K562 (cell line): Measurements from ENCODE around the gene MRPL41. TPM values are rescaled to one million over a fixed set of nuclear protein-coding genes. Genes with fewer than 3 reads are reported as not detected.

Experiments used
- ATAC-seq: fragments of 200-7000 bp; cut with Tn5 transposase; 3 replicates; pipeline ENCODE4 v1.9.1; 2020; ENCODE audit warnings: moderate library complexity
- BruUV-seq: library from RNA; stranded (reverse); fragments of 400-500 nt; replicated peaks from 2 replicates; lab custom pipeline; 2021; lab: Mats Ljungman, UMichigan
- CTCF ChIA-PET: fragments of 300-600 bp; formaldehyde crosslinking; extraction: SDS; loops from one replicate; lab custom pipeline; 2021; ENCODE audit warnings: low intra/inter-chr PET ratio; lab: Yijun Ruan, JAX
- POLR2A ChIA-PET: fragments of 300-600, 350-650 bp; sonication (Branson Sonifier 250); formaldehyde crosslinking; extraction: SDS; loops from one replicate; lab custom pipeline; 2021; ENCODE audit warnings: antibody characterized with exemption, inconsistent platforms; lab: Yijun Ruan, JAX
- DNase-seq, 4 experiments: peaks; one replicate each; pipeline versions ENCODE4 v3.0.0 to v3.0.0-alpha.2; 2011 to 2018; ENCODE audit warnings: low spot score in 3 of 4, mixed read lengths in 3 of 4; ENCODE audit errors: extremely low read depth in 1 of 4
- FAIRE-seq: peaks from 2 replicates; lab custom pipeline; 2011; peaks lifted over from hg19 to GRCh38; lab: Jason Lieb, UNC
- H2AFZ ChIP-seq: 2 replicates; pipeline ENCODE4 v1.6.0; 2011; ENCODE audit warnings: low read depth, low read length, control low read depth, inconsistent platforms
- H3K27ac ChIP-seq: fragments of 200-600 bp; 3 replicates; pipeline ENCODE4 v1.8.0; 2011; ENCODE audit warnings: low read depth, mild to moderate bottlenecking, control low read depth, inconsistent platforms, low read length, moderate library complexity, mixed read lengths; ENCODE audit errors: extremely low read depth
- H3K27me3 ChIP-seq, 2 experiments: fragments of 300-600 bp in 1 of 2; 2 replicates in 1 of 2; 3 replicates in 1 of 2; pipeline versions ENCODE4 v1.6.0 to v1.8.0; 2011; ENCODE audit warnings: inconsistent platforms in 2 of 2, low read length in 2 of 2, mild to moderate bottlenecking in 1 of 2, mixed read lengths in 1 of 2, moderate library complexity in 1 of 2; ENCODE audit not compliant: control insufficient read depth in 2 of 2, insufficient read depth in 2 of 2
- H3K36me3 ChIP-seq: fragments of 300-600 bp; 3 replicates; pipeline ENCODE4 v1.8.0; 2011; ENCODE audit warnings: mild to moderate bottlenecking, low read length, inconsistent platforms; ENCODE audit not compliant: control insufficient read depth, insufficient read depth
- H3K4me1 ChIP-seq, 2 experiments: fragments of 200-600 bp in 1 of 2; replicated peaks in 1 of 2; 2 replicates in 1 of 2; 3 replicates in 1 of 2; pipeline versions ENCODE4 v1.5.1 to v1.8.0; 2011; ENCODE audit warnings: inconsistent platforms in 2 of 2, low read length in 2 of 2, mild to moderate bottlenecking in 1 of 2, mixed read lengths in 1 of 2, moderate library complexity in 1 of 2; ENCODE audit not compliant: control insufficient read depth in 2 of 2, insufficient read depth in 2 of 2
- H3K4me2 ChIP-seq: 2 replicates; pipeline ENCODE4 v1.6.1; 2011; ENCODE audit warnings: low read length, control low read depth, inconsistent platforms, mixed read lengths; ENCODE audit not compliant: insufficient read depth
- H3K4me3 ChIP-seq: fragments of 200-600 bp; sonication (generic), shearing (Covaris generic); 2 replicates; pipeline ENCODE4 v1.5.1; 2016; ENCODE audit warnings: control low read depth, inconsistent platforms
- H3K79me2 ChIP-seq: fragments of 200-600 bp; 3 replicates; pipeline ENCODE4 v1.8.0; 2011; ENCODE audit warnings: low read length, inconsistent platforms; ENCODE audit not compliant: control insufficient read depth, insufficient read depth
- H3K9ac ChIP-seq, 2 experiments: 2 replicates each; pipeline versions ENCODE4 v1.6.0 to v1.6.1; 2011; ENCODE audit warnings: low read depth in 2 of 2, low read length in 2 of 2, control low read depth in 1 of 2, inconsistent platforms in 1 of 2, mild to moderate bottlenecking in 1 of 2, mixed read lengths in 1 of 2; ENCODE audit not compliant: insufficient read depth in 1 of 2
- H3K9me1 ChIP-seq: one replicate; pipeline ENCODE4 v1.6.0; 2011; ENCODE audit warnings: inconsistent platforms, mild to moderate bottlenecking, low read length, moderate library complexity; ENCODE audit not compliant: control insufficient read depth, insufficient read depth
- H3K9me3 ChIP-seq: replicated peaks from 2 replicates; pipeline ENCODE4 v1.5.1; 2011; ENCODE audit warnings: low read depth, low read length, inconsistent platforms; ENCODE audit not compliant: control insufficient read depth, insufficient read depth
- H4K20me1 ChIP-seq: replicated peaks from 2 replicates; pipeline ENCODE4 v1.6.1; 2011; ENCODE audit warnings: low read length, inconsistent platforms, mixed read lengths; ENCODE audit not compliant: control insufficient read depth, insufficient read depth
- FOXP1 ChIP-seq: sonication (generic); formaldehyde crosslinking; IDR thresholded peaks from 2 replicates; pipeline ENCODE4 v1.8.0; 2022; ENCODE audit warnings: mild to moderate bottlenecking, missing genetic modification reagents
- HNRNPLL ChIP-seq: fragments of 200-400 bp; formaldehyde crosslinking; IDR thresholded peaks from 2 replicates; pipeline ENCODE4 v1.6.1; 2017; ENCODE audit warnings: low read length, low read depth, mild to moderate bottlenecking; ENCODE audit not compliant: poor library complexity, severe bottlenecking
- PHB2 ChIP-seq: fragments of 450-650 bp; IDR thresholded peaks from 2 replicates; pipeline ENCODE4 v1.6.1; 2017; ENCODE audit warnings: low read depth
- PKNOX1 ChIP-seq: fragments of 450-650 bp; IDR thresholded peaks from 2 replicates; pipeline ENCODE4 v1.6.1; 2016
- PTTG1 ChIP-seq: fragments of 450-650 bp; IDR thresholded peaks from 2 replicates; pipeline ENCODE4 v1.6.1; 2016; ENCODE audit warnings: low read depth, mild to moderate bottlenecking, missing genetic modification characterization, missing compliant biosample characterization
- TAF9B ChIP-seq: fragments of 450-650 bp; IDR thresholded peaks from 2 replicates; pipeline ENCODE4 v1.6.1; 2018; ENCODE audit warnings: mild to moderate bottlenecking; ENCODE audit not compliant: partially characterized antibody
- ZNF23 ChIP-seq: fragments of 250-450 bp; sonication (Bioruptor Pico); IDR thresholded peaks from 2 replicates; pipeline ENCODE4 v1.4.0; 2020; ENCODE audit warnings: mild to moderate bottlenecking
- ZNF75A ChIP-seq: fragments of 450-650 bp; formaldehyde crosslinking; IDR thresholded peaks from 2 replicates; pipeline ENCODE4 v1.4.0; 2020; ENCODE audit warnings: mild to moderate bottlenecking
- WGBS: fragments of 100-300 bp; shearing (Covaris generic); methylation state at CpG from one replicate; pipeline ENCODE4 v1.1.6; 2016; ENCODE audit warnings: low coverage, mixed read lengths; ENCODE audit not compliant: insufficient coverage; ENCODE audit errors: missing lambda C conversion rate; 5-methylcytosine and 5-hydroxymethylcytosine counted together
- in situ Hi-C: fragments of 300-500 bp; cut with MboI; formaldehyde crosslinking; loops from 4 replicates; pipeline ENCODE4 v1.15.0; 2018; ENCODE audit warnings: inconsistent platforms, mixed read lengths
- intact Hi-C: fragments of 100-400 bp; cut with micrococcal nuclease; formaldehyde crosslinking; loops from 2 replicates; pipeline ENCODE4 v1.14.2; 2022
- polyA plus RNA-seq, 8 experiments: library from polyadenylated mRNA; depleted of rRNA in 4 of 8; stranded (reverse) in 5 of 8; unstranded in 3 of 8; fragments of >200 nt; fragmentation: Nextera tagmentation in 2 of 8; fragmentation: Illumina TruSeq in 1 of 8; extraction: Ambion mirVana in 2 of 8; extraction: Trizol in 1 of 8; gene quantifications; 2 replicates each; pipeline versions ENCODE4 v1.2.1 to v1.2.3, GENCODE V29; 2011 to 2014; ENCODE audit warnings: inconsistent platforms in 1 of 8, missing spikeins in 1 of 8
- total RNA-seq, 7 experiments: library from RNA; depleted of rRNA in 6 of 7; stranded (reverse); fragments of >200 nt in 6 of 7; fragmentation: Illumina TruSeq in 2 of 7; extraction: Trizol in 2 of 7; gene quantifications; 2 replicates each; pipeline versions ENCODE4 v1.2.1 to v1.2.3, GENCODE V29; 2011 to 2021; ENCODE audit warnings: low replicate concordance in 1 of 7

The MRPL41 gene
- total and polyA plus RNA-seq, 9 of the 15 experiments (the other 6 are each of a cell fraction or from before 2014, with no cell fraction given), result 2.6 to 259 (median 21.6) TPM

GRCh38 chr9:137530331-137530730 is 21.3 kb upstream of the MRPL41 start:
- in situ Hi-C loops, result no loop called here
- no peak overlapping the region for H3K27ac ChIP-seq
- H3K36me3 ChIP-seq, result no peaks in the 10 kb centered on the region
- no peak overlapping the region for H3K4me2 ChIP-seq
- H3K27me3 ChIP-seq, result no peaks in the 10 kb centered on the region
- no TSS peak for BruUV-seq
- no peak overlapping the region for H2AFZ ChIP-seq
- no peak for ATAC-seq
- H3K4me1 ChIP-seq, result peaks cover 3 to 8% of the 10 kb centered on the region in 2 experiments; a peak in 3 of 5 replicates
- no peaks in the 10 kb centered on the region for H3K79me2 ChIP-seq
- no peaks in the 10 kb centered on the region for H3K9me1 ChIP-seq
- DNase-seq, result no peak
- H4K20me1 ChIP-seq, result no peaks in the 10 kb centered on the region
- ChIA-PET POLR2A (no interaction called here), CTCF (no interaction called here)
- H3K9me3 ChIP-seq, result no peaks in the 10 kb centered on the region
- TF ChIP-seq PTTG1 (tag), result no peak
- TF ChIP-seq, all 486 proteins: peak for 0
- intact Hi-C loops, result loop anchor here (5.0 to 10.0 kb wide), 2 partner anchors 86 to 228 kb away; partner anchors contain the start of genes ENTPD8 and NRARP
- WGBS, result 42% methylated on average over 5 of the region's 5 CpGs
- no peak overlapping the region for H3K9ac ChIP-seq
- no peak overlapping the region for H3K4me3 ChIP-seq
- no peak for FAIRE-seq

GRCh38 chr9:137531099-137531765 is 20.4 kb upstream of the MRPL41 start:
- ATAC-seq (no peak; the same call in 2 of the 3 replicates), DNase-seq (no peak), FAIRE-seq (no peak)
- no peaks in the 10 kb centered on the region for H3K9me3 ChIP-seq
- TF ChIP-seq TAF9B (no peak), PHB2 (no peak), ZNF23 (CRISPR knock-in tag) (no peak), FOXP1 (CRISPR knock-in tag) (no peak), PKNOX1 (peak; percentile 79), ZNF75A (CRISPR knock-in tag) (no peak), HNRNPLL (no peak)
- peaks cover 7 to 8% of the 10 kb centered on the region in 2 experiments; a peak in 4 of 5 replicates for H3K4me1 ChIP-seq
- no peak overlapping the region for H2AFZ ChIP-seq
- no peaks in the 10 kb centered on the region for H3K79me2 ChIP-seq
- in situ Hi-C loops (no loop called here), intact Hi-C loops (loop anchor here (5.0 to 10.0 kb wide), 2 partner anchors 86 to 229 kb away; partner anchors contain the start of genes ENTPD8 and NRARP)
- H3K27ac ChIP-seq, result no peak overlapping the region
- H3K36me3 ChIP-seq, result no peaks in the 10 kb centered on the region
- no peak overlapping the region; a peak in 1 of 4 replicates for H3K9ac ChIP-seq
- no peak overlapping the region for H3K4me2 ChIP-seq
- POLR2A ChIA-PET, result interaction anchor here (0.6 to 0.8 kb wide), 2 partner anchors 21 to 290 kb away, joined by 4 to 5 read pairs; partner anchors contain the start of gene MRPL41
- CTCF ChIA-PET, result no interaction called here
- no peaks in the 10 kb centered on the region for H4K20me1 ChIP-seq
- 52% methylated on average over 17 of the region's 17 CpGs for WGBS
- H3K4me3 ChIP-seq, result no peak overlapping the region
- no TSS peak for BruUV-seq
- H3K9me1 ChIP-seq, result no peaks in the 10 kb centered on the region
- no peaks in the 10 kb centered on the region for H3K27me3 ChIP-seq
